Measurements from ENCODE around the gene MAPT.

DNA sequence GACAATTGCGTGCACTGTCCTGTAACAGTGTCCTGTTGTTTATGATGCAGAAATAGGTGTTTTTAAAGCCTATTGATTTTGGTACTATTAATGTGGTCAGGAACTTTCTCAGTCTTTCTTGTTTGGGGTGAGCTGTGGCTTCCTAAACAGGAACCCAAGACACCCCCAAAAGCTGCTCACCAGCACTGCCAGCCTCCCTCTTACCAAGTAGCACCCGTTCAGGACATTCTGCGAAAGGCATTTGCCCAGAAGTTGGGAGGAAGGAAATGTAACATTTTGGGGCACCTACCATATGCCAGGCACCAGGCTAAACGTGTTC lies 83.1 kb downstream of the MAPT start:
- TF ChIP-seq, protein P1, sequence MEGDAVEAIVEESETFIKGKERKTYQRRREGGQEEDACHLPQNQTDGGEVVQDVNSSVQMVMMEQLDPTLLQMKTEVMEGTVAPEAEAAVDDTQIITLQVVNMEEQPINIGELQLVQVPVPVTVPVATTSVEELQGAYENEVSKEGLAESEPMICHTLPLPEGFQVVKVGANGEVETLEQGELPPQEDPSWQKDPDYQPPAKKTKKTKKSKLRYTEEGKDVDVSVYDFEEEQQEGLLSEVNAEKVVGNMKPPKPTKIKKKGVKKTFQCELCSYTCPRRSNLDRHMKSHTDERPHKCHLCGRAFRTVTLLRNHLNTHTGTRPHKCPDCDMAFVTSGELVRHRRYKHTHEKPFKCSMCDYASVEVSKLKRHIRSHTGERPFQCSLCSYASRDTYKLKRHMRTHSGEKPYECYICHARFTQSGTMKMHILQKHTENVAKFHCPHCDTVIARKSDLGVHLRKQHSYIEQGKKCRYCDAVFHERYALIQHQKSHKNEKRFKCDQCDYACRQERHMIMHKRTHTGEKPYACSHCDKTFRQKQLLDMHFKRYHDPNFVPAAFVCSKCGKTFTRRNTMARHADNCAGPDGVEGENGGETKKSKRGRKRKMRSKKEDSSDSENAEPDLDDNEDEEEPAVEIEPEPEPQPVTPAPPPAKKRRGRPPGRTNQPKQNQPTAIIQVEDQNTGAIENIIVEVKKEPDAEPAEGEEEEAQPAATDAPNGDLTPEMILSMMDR (IDR thresholded peaks at IDR 0.05; ENCODE audit: low read depth, low read length, poor library complexity, severe bottlenecking): no peak
- no peak for TF ChIP-seq EZH2phosphoT487 (IDR thresholded peaks at IDR 0.05; ENCODE audit: borderline replicate concordance, low read length)
